GM12891 (cell line): ENCODE measurements around the gene NR1D1.

Experiments used
- PAX5 ChIP-seq: IDR thresholded peaks from 2 replicates; pipeline ENCODE4 v1.6.1; 2011; ENCODE audit warnings: low read length, moderate library complexity, mild to moderate bottlenecking; ENCODE audit not compliant: insufficient read depth, severe bottlenecking
- POLR2A ChIP-seq: IDR thresholded peaks from 2 replicates; pipeline ENCODE4 v1.6.1; 2011; ENCODE audit warnings: low read depth, low read length, control low read depth
- POLR2AphosphoS5 ChIP-seq: IDR thresholded peaks from 2 replicates; pipeline ENCODE4 v1.6.1; 2011; ENCODE audit warnings: low read depth, low read length, control low read depth
- POU2F2 ChIP-seq: IDR thresholded peaks from 2 replicates; pipeline ENCODE4 v1.6.1; 2011; ENCODE audit warnings: low read depth, mild to moderate bottlenecking, control low read depth, low read length, moderate library complexity
- SPI1 ChIP-seq: IDR thresholded peaks from 2 replicates; pipeline ENCODE4 v1.6.1; 2011; ENCODE audit warnings: low read depth, low read length, control low read depth
- TAF1 ChIP-seq: IDR thresholded peaks from 2 replicates; pipeline ENCODE4 v1.6.1; 2011; ENCODE audit warnings: low read depth, low read length, control low read depth

GRCh38 chr17:40105861-40106759, 5.7 kb upstream of the NR1D1 start:
- no peak for TF ChIP-seq POLR2A
- TF ChIP-seq POU2F2: no peak
- no peak for TF ChIP-seq POLR2AphosphoS5
- no peak for TF ChIP-seq TAF1
- TF ChIP-seq SPI1: peak; percentile 80
- TF ChIP-seq PAX5: no peak
